CD14-positive monocyte (primary cell): ENCODE data around the gene PAPPA. TPM values are rescaled to one million over a fixed set of nuclear protein-coding genes. Genes with fewer than 3 reads are reported as not detected.
A peak's percentile ranks its signal among the peaks of the same experiment; 100 is the strongest.

Source experiments
- DNase-seq, 3 donors: peaks; one replicate each; pipeline ENCODE4 v3.0.0-alpha.2; 2011 to 2022
- H2AFZ ChIP-seq: 2 replicates; pipeline ENCODE4 v1.6.0; 2012; ENCODE audit warnings: mild to moderate bottlenecking, low read depth, low read length, inconsistent platforms; ENCODE audit not compliant: insufficient read depth, poor library complexity, severe bottlenecking
- H3K27ac ChIP-seq, 2 donors: 1 replicate in 1 of 2; 2 replicates in 1 of 2; pipeline ENCODE4 v1.5.1; 2012 to 2013; ENCODE audit warnings: low read length in 2 of 2, control low read depth in 1 of 2, inconsistent platforms in 1 of 2, low read depth in 1 of 2, mild to moderate bottlenecking in 1 of 2
- H3K27me3 ChIP-seq, 2 donors: one replicate each; pipeline versions ENCODE4 v1.6.0 to v1.6.1; 2011 to 2013; ENCODE audit warnings: low read length in 2 of 2; ENCODE audit not compliant: control insufficient read depth in 2 of 2, insufficient read depth in 2 of 2
- H3K36me3 ChIP-seq, 2 donors: replicated peaks in 1 of 2; 1 replicate in 1 of 2; 2 replicates in 1 of 2; pipeline versions ENCODE4 v1.5.1 to v1.6.1; 2012 to 2013; ENCODE audit warnings: low read length in 2 of 2, control low read depth in 1 of 2, inconsistent platforms in 1 of 2, mild to moderate bottlenecking in 1 of 2; ENCODE audit not compliant: insufficient read depth in 2 of 2, control insufficient read depth in 1 of 2
- H3K4me1 ChIP-seq, 2 donors: 1 replicate in 1 of 2; 2 replicates in 1 of 2; pipeline versions ENCODE4 v1.5.1 to v1.6.1; 2012 to 2013; ENCODE audit warnings: low read length in 2 of 2, control low read depth in 1 of 2, inconsistent platforms in 1 of 2, mild to moderate bottlenecking in 1 of 2, moderate library complexity in 1 of 2; ENCODE audit not compliant: insufficient read depth in 2 of 2, control insufficient read depth in 1 of 2
- H3K4me2 ChIP-seq: replicated peaks from 2 replicates; pipeline ENCODE3; 2012; ENCODE audit warnings: low read length, moderate library complexity, mild to moderate bottlenecking; ENCODE audit not compliant: poor library complexity, severe bottlenecking; ENCODE audit errors: extremely low read depth
- H3K4me3 ChIP-seq, 3 experiments: fragments of 200-600 bp in 1 of 3; sonication (generic) in 1 of 3; replicated peaks in 1 of 3; 1 replicate in 2 of 3; 2 replicates in 1 of 3; pipeline ENCODE4 v1.5.1; 2011 to 2013; ENCODE audit warnings: low read length in 3 of 3, mild to moderate bottlenecking in 3 of 3, control low read depth in 2 of 3, low read depth in 2 of 3, inconsistent platforms in 1 of 3, moderate library complexity in 1 of 3
- H3K79me2 ChIP-seq: 2 replicates; pipeline ENCODE4 v1.6.0; 2012; ENCODE audit warnings: mild to moderate bottlenecking, control low read depth, inconsistent platforms, low read length, moderate library complexity; ENCODE audit not compliant: insufficient read depth
- H3K9ac ChIP-seq: 2 replicates; pipeline ENCODE4 v1.6.0; 2017; ENCODE audit warnings: low read length, mild to moderate bottlenecking; ENCODE audit not compliant: insufficient read depth, poor library complexity, severe bottlenecking
- H3K9me3 ChIP-seq, 2 donors: replicated peaks in 1 of 2; 1 replicate in 1 of 2; 2 replicates in 1 of 2; pipeline versions ENCODE4 v1.5.1 to v1.6.1; 2012 to 2013; ENCODE audit warnings: low read length in 2 of 2, control low read depth in 1 of 2; ENCODE audit not compliant: control insufficient read depth in 1 of 2, insufficient read depth in 1 of 2
- H4K20me1 ChIP-seq: 2 replicates; pipeline ENCODE4 v1.6.0; 2012; ENCODE audit warnings: mild to moderate bottlenecking, low read length, control low read depth, moderate library complexity; ENCODE audit not compliant: insufficient read depth
- H3K27ac Mint-ChIP-seq, 7 donors: one replicate each; pipeline ENCODE4 v1.8.0; 2020; ENCODE audit warnings: mild to moderate bottlenecking in 7 of 7, mixed read lengths in 7 of 7, moderate library complexity in 6 of 7, inconsistent platforms in 2 of 7
- H3K27me3 Mint-ChIP-seq, 3 donors: one replicate each; pipeline ENCODE4 v1.8.0; 2021 to 2022; ENCODE audit warnings: low read depth in 3 of 3, mild to moderate bottlenecking in 3 of 3, mixed read lengths in 3 of 3, moderate library complexity in 3 of 3, inconsistent platforms in 1 of 3
- H3K36me3 Mint-ChIP-seq, 2 donors: one replicate each; pipeline ENCODE4 v1.8.0; 2020; ENCODE audit warnings: mixed read lengths in 2 of 2, inconsistent platforms in 1 of 2, mild to moderate bottlenecking in 1 of 2
- H3K4me1 Mint-ChIP-seq: one replicate; pipeline ENCODE4 v1.8.0; 2020; ENCODE audit warnings: mild to moderate bottlenecking, mixed read lengths
- H3K4me3 Mint-ChIP-seq, 2 donors: one replicate each; pipeline ENCODE4 v1.8.0; 2020; ENCODE audit warnings: mild to moderate bottlenecking in 2 of 2, mixed read lengths in 2 of 2, moderate library complexity in 1 of 2
- H3K9me3 Mint-ChIP-seq, 7 donors: one replicate each; pipeline ENCODE4 v1.8.0; 2020 to 2022; ENCODE audit warnings: mixed read lengths in 7 of 7, mild to moderate bottlenecking in 6 of 7, moderate library complexity in 6 of 7, inconsistent platforms in 2 of 7
- CTCF ChIP-seq: fragments of 200-600 bp; IDR thresholded peaks from one replicate; pipeline ENCODE4 v1.8.0; 2022; ENCODE audit warnings: antibody characterized with exemption, mild to moderate bottlenecking
- WGBS: methylation state at CpG from one replicate; pipeline ENCODE4 v1.1.5; 2013; ENCODE audit warnings: missing lambda C conversion rate; ENCODE audit not compliant: insufficient coverage; 5-methylcytosine and 5-hydroxymethylcytosine counted together
- intact Hi-C, 2 donors: fragments of 100-400 bp; cut with micrococcal nuclease; formaldehyde crosslinking; loops; one replicate each; pipeline versions ENCODE4 v1.15.0 to v1.15.1; 2023
- polyA plus RNA-seq, 3 donors: library from polyadenylated mRNA; depleted of rRNA in 1 of 3; unstranded in 2 of 3; stranded (reverse) in 1 of 3; fragments of 300-500 nt in 2 of 3; fragments of >200 nt in 1 of 3; fragmentation: Illumina TruSeq in 2 of 3; gene quantifications; 1 replicate in 2 of 3; 2 replicates in 1 of 3; pipeline ENCODE4 v1.2.3, GENCODE V29; 2012 to 2021

PAPPA gene
- polyA plus RNA-seq, 3 donors = not detected

GRCh38 chr9:116449949-116450348 is 296.4 kb downstream of the PAPPA start:
- Histone ChIP-seq H2AFZ (no peak overlapping the region), H3K9me3 (no peaks in the 10 kb centered on the region), H3K4me3 (no peak overlapping the region), H3K27ac (no peak overlapping the region), H3K27me3 (no peaks in the 10 kb centered on the region), H3K36me3 (no peaks in the 10 kb centered on the region), H4K20me1 (no peaks in the 10 kb centered on the region), H3K4me2 (no peak overlapping the region), H3K79me2 (no peaks in the 10 kb centered on the region), H3K9ac (no peak overlapping the region), H3K4me1 (no peaks in the 10 kb centered on the region)
- Mint-ChIP-seq H3K27ac (no peak overlapping the region), H3K9me3 (peaks cover 0 to 4% (median 0%) of the 10 kb centered on the region in 7 donors), H3K36me3 (no peaks in the 10 kb centered on the region), H3K27me3 (peaks cover 0 to 4% (median 0%) of the 10 kb centered on the region in 3 donors), H3K4me3 (no peak overlapping the region), H3K4me1 (peaks cover 11% of the 10 kb centered on the region)
- TF ChIP-seq CTCF = no peak
- intact Hi-C loops = no loop called here
- no CpG with 5 or more reads among the region's 3 CpGs for WGBS
- DNase-seq = no peak

- Histone ChIP-seq H4K20me1 (no peaks in the 10 kb centered on the region), H3K36me3 (no peaks in the 10 kb centered on the region), H3K9ac (no peak overlapping the region), H3K27me3 (no peaks in the 10 kb centered on the region), H3K4me3 (no peak overlapping the region), H3K4me2 (no peak overlapping the region), H2AFZ (no peak overlapping the region), H3K9me3 (no peaks in the 10 kb centered on the region), H3K79me2 (no peaks in the 10 kb centered on the region), H3K4me1 (no peaks in the 10 kb centered on the region), H3K27ac (no peak overlapping the region)
- DNase-seq = peak; percentile 16 to 66 (median 21)
- WGBS = 0% methylated on average over 1 of the region's 3 CpGs
- H3K4me1 Mint-ChIP-seq = peaks cover 11% of the 10 kb centered on the region
- H3K36me3 Mint-ChIP-seq = no peaks in the 10 kb centered on the region
- no peak overlapping the region for H3K4me3 Mint-ChIP-seq
- peak overlapping the region in 1 of 7 donors; percentile 52 for H3K27ac Mint-ChIP-seq
- no peak for TF ChIP-seq CTCF
- peaks cover 0 to 4% (median 0%) of the 10 kb centered on the region in 3 donors for H3K27me3 Mint-ChIP-seq
- intact Hi-C loops = no loop called here
- H3K9me3 Mint-ChIP-seq = peaks cover 0 to 4% (median 0%) of the 10 kb centered on the region in 7 donors
Observed at GRCh38 chr9:116450378-116451139, 297.0 kb downstream of the PAPPA start.
